Effector CD8-positive, alpha-beta T cell (primary cell): ENCODE data around the gene RNF214.

Experiments
- DNase-seq: peaks from one replicate; lab custom pipeline; 2025; lab: John Stamatoyannopoulos, UW

RNF214 gene

GRCh38 chr11:117214404-117215110 lies 17.9 kb upstream of the RNF214 start:
- no peak for DNase-seq

GRCh38 chr11:117217141-117218084 lies 15.1 kb upstream of the RNF214 start:
- no peak for DNase-seq

GRCh38 chr11:117218133-117218915 lies 14.1 kb upstream of the RNF214 start:
- DNase-seq: no peak

- no peak for DNase-seq
Measured at GRCh38 chr11:117219001-117219400, 13.5 kb upstream of the RNF214 start.

DNA sequence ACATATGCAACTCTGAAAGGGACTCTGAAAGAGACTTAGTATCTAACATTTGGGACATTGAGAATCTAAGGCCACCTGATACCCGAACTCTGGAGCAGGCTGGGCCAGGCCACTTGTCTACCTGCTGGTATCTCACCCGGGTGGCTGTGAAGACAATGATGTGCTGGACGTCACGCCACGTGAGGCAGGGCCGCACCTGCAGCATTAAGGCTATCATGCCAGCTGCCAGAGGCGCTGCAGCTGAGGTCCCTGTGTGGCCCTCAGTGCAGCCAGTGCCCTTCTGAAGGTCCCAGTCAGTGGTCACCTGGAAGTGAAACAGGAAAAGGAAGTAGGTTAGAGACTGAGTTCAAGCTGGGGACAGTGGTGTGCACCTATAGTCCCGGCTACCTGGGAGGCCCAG lies 13.0 kb upstream of the RNF214 start:
- DNase-seq: no peak

- DNase-seq: no peak
Measured at GRCh38 chr11:117219995-117220394, 12.5 kb upstream of the RNF214 start.

- DNase-seq: no peak
Measured at GRCh38 chr11:117220568-117220967, 11.9 kb upstream of the RNF214 start.

GRCh38 chr11:117220999-117221774 lies 11.3 kb upstream of the RNF214 start:
- DNase-seq: no peak

- DNase-seq: no peak
Measured at GRCh38 chr11:117221775-117222517, 10.5 kb upstream of the RNF214 start.

DNA sequence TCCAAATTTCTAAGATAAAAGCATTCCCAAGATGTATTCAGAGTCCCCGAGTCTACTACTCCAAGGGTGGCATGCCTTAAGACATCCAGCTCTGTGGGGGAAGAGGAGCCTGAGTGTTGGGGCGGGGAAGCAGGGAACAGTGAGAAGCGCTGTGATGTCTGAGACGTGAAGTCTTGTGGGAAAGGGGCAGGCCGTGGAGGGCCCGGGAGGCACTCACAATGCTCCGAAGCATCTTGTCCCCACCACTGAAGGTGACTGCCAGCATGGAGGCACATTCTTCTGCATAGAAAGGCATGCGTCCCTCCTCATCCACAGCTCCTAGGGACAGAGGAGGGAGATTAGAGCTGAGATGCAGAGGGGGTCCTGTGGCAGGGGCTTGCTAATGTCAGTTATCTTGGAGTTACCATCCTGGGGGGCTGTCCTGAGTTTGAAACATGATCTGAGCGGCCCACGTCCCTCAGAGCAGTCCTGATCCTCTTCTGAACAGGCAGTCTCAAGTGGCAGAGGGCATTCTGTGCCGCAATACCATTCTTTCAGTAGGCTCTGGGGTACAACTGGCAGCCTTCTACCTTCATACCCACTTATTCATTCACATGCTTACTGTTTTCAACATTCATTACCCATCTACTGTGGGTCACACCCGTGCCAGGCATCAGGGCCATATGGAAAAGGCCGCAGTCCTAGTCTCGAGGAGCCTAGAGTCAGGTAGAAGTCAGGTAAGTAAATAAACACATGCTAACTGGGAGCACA lies 9.3 kb upstream of the RNF214 start:
- no peak for DNase-seq

GRCh38 chr11:117223741-117224689 lies 8.5 kb upstream of the RNF214 start:
- DNase-seq: no peak

- no peak for DNase-seq
Measured at GRCh38 chr11:117225553-117226170, 6.8 kb upstream of the RNF214 start.

GRCh38 chr11:117226388-117227385 lies 5.8 kb upstream of the RNF214 start:
- peak; percentile 10 for DNase-seq

DNA sequence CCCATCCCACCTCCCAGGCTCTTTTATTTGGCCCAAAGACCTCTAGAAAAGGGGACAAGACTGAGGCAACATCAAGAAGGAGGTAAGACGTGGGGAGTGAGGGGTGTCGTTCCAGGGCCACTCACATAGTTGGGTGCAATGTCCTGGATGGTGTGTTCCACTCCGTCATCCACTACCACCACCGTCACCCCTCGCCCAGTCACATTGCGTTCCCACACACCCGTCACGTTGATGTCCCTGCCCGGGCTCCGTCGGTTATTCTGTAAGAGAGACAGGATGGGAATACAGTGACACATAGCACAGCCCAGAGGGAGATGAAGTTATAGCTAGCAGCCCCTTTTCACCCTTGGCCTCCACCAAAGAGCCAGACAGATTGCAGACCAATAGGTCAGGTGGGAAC lies 4.4 kb upstream of the RNF214 start:
- no peak for DNase-seq

- no peak for DNase-seq
Measured at GRCh38 chr11:117229411-117229810, 3.1 kb upstream of the RNF214 start.

- DNase-seq: no peak
Measured at GRCh38 chr11:117229931-117230285, 2.6 kb upstream of the RNF214 start.

GRCh38 chr11:117230286-117230961 lies 2.0 kb upstream of the RNF214 start:
- peak; percentile 3 for DNase-seq
